HG03025 (cell line): Measurements from ENCODE around the gene RBBP8.
"Not testable (repeated sequence)": the region's sequence is repeated elsewhere in the genome, so short reads cannot be mapped to it uniquely, and the experiment has no call there.

Source experiments
- ATAC-seq: cut with Tn5 transposase; IDR thresholded peaks from one replicate; pipeline ENCODE4 v1.9.1; 2021; ENCODE audit warnings: mild to moderate bottlenecking, moderate library complexity; ENCODE audit not compliant: unreplicated experiment, low FRiP score

The RBBP8 gene

GRCh38 chr18:22939649-22940048 lies 6.5 kb downstream of the RBBP8 start:
- ATAC-seq, result no peak

- ATAC-seq, result no peak
These were observed 10.7 kb downstream of the RBBP8 start for GRCh38 chr18:22943847-22944246.

GRCh38 chr18:22946217-22946616 lies 13.1 kb downstream of the RBBP8 start:
- no peak for ATAC-seq

GRCh38 chr18:22946846-22947245 lies 13.7 kb downstream of the RBBP8 start:
- ATAC-seq, result no peak

GRCh38 chr18:22951823-22952222 lies 18.7 kb downstream of the RBBP8 start:
- no peak for ATAC-seq

DNA sequence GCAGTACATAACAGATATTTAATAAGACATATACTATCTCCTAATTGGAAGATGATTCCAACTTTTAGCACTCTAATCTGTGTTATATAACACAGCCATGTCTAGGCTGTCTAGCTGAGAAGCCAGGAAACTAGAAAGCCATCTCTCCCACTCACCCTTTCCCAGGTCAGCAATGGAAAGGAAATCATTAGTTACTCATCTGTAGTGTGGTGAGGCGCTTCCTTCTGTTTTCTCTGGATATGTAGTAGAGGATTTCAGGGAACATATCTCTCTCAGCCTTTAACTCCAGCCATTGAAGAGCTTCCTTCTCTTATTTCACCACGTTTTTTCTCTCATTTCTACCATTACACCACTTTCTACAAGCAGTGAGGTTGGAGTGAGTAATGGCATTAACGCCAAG lies 19.4 kb downstream of the RBBP8 start:
- no peak for ATAC-seq

DNA sequence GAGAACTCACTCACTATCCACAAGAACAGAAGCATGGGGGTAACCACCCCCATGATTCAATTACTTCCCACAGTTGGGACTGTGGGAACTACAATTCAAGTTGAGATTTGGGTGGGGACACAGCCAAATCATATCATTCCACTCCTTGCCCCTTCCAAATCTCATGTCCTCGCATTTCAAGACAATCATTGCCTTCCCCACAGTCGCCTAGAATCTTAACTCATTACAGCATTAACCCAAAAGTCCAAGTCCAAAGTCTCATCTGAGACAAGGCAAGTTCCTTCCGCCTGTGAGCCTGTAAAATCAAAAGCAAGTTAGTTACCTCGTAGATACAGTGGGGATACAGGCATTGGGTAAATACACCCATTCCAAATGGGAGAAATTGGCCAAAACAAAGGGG lies 20.9 kb downstream of the RBBP8 start:
- not testable (repeated sequence) for ATAC-seq

GRCh38 chr18:22956226-22956625 lies 23.1 kb downstream of the RBBP8 start:
- ATAC-seq, result no peak

DNA sequence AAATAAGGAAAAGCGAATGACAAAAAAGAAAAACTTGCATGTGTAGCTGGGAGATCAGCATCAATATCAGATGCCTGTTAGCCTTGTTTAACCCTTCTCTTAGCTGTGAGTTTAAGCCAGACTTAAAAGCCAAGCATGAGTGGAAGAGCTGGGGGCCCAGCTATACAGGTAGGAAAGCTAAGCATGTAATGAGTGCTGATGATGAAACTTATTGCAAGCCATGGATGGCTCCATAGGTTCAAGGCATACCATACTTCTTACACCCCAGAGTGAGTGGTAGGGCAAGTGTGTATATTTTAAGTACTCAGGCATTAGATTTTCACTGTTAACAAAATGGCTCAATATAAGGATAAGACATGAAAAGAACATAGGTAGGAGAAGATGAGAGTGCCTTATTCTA lies 28.0 kb downstream of the RBBP8 start:
- no peak for ATAC-seq

GRCh38 chr18:22962004-22962403 lies 28.9 kb downstream of the RBBP8 start:
- ATAC-seq, result no peak

DNA sequence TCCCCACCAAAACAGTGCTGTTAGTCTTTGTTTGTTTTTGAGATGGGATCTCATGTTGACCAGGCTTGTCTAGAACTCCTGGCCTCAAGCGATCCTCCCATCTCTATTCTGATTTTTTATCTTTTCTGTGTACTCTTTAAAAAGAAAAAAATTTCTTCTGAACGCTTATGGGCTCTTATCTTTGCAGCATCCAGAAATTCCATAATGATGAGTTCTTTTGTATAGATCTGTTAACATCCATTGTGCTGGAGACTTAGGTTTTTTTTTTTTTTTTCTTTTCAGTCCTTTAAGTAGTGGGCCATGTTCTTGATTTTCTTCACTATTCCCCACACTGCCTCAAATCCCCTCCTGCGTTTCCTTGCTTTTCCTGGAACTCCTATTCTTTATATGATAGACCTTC lies 31.0 kb downstream of the RBBP8 start:
- no peak for ATAC-seq

DNA sequence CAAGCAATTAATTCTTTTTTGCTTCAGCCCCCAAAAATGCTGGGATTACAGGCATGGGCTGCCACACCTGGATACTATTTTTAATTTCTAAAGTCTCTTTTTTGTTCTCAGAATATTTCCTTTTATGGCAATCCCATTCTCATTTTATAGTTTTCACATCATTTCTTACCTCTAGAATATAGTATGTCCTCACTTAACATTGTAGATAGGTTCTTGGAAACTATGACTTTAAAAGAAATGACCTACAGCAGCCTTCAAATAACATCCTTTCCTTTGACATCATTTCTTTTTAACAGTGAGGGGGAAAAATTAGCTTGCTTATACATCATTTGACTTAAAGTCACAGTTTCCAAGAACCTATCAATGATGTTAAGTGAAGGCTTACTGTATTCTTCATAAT lies 31.6 kb downstream of the RBBP8 start:
- no peak for ATAC-seq

DNA sequence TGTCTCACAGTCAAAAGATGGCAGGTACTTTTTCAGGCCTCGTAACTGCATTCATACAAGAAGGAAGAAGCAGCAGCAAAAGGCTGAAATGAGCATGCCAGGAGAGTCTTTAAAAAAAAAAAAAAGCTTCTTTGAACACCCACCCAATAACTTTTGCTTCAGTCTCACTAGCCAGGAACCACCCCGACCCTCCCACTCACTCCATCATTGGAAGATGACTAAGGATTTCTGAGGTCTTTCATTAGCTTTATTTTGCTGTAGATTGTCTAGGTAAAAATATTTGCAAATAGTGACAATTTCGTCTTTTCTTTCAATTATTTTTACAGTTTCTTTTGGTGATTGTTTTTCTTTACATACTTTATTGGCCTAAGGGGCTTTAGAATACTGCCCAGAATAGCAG lies 37.9 kb downstream of the RBBP8 start:
- no peak for ATAC-seq

GRCh38 chr18:22974001-22974400 lies 40.9 kb downstream of the RBBP8 start:
- ATAC-seq, result no peak

DNA sequence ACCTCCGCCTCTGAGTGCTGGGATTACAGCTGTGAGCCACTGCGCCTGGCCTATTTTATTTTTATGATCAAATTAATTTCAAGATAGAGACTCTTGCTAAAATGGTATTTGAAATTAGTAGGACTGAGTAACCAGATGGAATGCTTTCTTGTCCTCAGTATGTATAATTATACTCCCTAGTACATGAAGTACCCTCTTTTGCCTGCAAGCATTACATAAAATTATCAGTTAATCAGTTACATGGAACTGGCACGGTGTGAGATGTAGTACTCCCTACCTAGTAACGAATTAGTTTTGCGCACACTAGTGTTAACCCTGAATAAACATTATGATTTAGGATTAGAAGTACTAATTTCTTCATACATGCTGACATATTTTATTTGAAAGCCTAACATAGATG lies 41.6 kb downstream of the RBBP8 start:
- no peak for ATAC-seq

GRCh38 chr18:22975508-22975907 lies 42.4 kb downstream of the RBBP8 start:
- no peak for ATAC-seq

GRCh38 chr18:22977847-22978701 lies 44.9 kb downstream of the RBBP8 start:
- no peak for ATAC-seq

GRCh38 chr18:22980394-22980793 lies 47.3 kb downstream of the RBBP8 start:
- ATAC-seq, result no peak

GRCh38 chr18:22981274-22982133 lies 48.4 kb downstream of the RBBP8 start:
- ATAC-seq, result no peak

DNA sequence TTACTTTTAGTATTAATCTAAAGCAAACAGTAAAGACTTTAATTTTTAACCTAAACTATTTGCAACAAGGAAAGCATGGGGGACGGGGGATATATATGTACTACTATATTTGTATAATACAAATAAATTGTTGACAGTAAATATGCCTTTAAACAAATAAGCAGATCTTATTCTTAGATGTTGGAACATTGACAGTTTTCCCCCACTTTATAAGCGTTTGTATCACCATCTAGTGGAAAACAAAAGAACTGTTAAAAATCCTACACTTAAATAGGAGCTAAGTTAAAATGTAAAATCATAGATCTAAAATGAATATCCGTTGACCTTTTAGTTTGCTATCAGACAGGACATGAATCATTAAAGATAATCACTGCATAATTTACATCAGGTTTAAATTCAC lies 50.0 kb downstream of the RBBP8 start:
- ATAC-seq, result no peak

DNA sequence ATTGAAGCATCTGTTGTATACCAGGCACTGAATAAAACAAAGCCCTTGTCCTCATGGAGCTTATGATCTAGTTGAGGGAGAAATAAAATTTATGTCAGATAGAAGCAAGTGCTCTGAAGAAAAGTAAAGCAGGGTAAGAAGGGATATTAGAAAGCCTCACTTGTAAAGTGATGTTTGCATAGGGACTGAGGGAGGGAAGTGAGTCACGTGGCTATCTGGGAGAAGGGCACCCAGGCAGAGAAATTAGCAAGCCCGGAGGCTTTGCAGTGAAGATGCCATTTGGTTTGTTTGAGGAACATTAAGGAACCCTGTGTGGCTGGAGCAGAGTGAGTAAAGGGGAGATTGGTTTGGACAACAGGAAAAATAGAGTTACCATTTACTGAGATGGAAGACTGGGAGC lies 52.1 kb downstream of the RBBP8 start:
- ATAC-seq, result no peak
